Mammary epithelial cell (primary cell): Measurements from ENCODE around the gene PARD3B.

Experiments
- CTCF ChIP-seq, 2 donors: IDR thresholded peaks in 1 of 2; conservative IDR thresholded peaks in 1 of 2; 2 replicates each; pipeline ENCODE4 v1.5.1; 2011 to 2012; ENCODE audit warnings: inconsistent platforms in 2 of 2, low read length in 2 of 2, mild to moderate bottlenecking in 2 of 2, control low read depth in 1 of 2, low read depth in 1 of 2; ENCODE audit not compliant: insufficient read depth in 1 of 2; ENCODE audit errors: extremely low read depth in 1 of 2
- EZH2 ChIP-seq: IDR thresholded peaks from 2 replicates; pipeline ENCODE4 v1.6.1; 2012; ENCODE audit warnings: low read length, inconsistent platforms, borderline replicate concordance

GRCh38 chr2:205087862-205088261 lies 542.6 kb downstream of the PARD3B start:
- TF ChIP-seq CTCF (conservative IDR thresholded peaks at IDR 0.05 in 1 of 2, IDR thresholded peaks at IDR 0.05 in 1 of 2; ENCODE audit: extremely low read depth in 1 of 2, insufficient read depth in 1 of 2, low read depth in 1 of 2, low read length in 2 of 2) = no peak
- TF ChIP-seq EZH2 = no peak
